ENCODE data around the gene TES.

DNA sequence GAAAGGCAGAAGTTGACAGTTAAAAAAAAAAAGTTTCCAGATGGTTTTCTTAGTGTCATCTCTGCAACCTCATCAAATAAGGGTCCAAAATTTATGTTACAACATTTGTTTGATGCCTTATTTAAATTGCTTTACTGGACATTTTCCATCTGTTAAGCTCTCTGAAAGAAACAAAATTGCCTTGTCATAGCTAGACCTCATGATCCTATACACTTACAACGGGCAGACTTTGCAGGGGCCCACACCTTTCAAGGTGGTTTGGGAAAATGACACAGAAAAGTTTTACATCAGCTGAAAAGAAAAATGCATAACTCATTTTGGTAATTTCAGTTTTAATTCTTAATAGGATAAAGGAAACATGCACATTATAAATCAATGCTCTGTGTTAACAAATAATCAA lies 1.4 kb upstream of the TES start:
- TF ChIP-seq, protein P1, sequence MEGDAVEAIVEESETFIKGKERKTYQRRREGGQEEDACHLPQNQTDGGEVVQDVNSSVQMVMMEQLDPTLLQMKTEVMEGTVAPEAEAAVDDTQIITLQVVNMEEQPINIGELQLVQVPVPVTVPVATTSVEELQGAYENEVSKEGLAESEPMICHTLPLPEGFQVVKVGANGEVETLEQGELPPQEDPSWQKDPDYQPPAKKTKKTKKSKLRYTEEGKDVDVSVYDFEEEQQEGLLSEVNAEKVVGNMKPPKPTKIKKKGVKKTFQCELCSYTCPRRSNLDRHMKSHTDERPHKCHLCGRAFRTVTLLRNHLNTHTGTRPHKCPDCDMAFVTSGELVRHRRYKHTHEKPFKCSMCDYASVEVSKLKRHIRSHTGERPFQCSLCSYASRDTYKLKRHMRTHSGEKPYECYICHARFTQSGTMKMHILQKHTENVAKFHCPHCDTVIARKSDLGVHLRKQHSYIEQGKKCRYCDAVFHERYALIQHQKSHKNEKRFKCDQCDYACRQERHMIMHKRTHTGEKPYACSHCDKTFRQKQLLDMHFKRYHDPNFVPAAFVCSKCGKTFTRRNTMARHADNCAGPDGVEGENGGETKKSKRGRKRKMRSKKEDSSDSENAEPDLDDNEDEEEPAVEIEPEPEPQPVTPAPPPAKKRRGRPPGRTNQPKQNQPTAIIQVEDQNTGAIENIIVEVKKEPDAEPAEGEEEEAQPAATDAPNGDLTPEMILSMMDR (conservative IDR thresholded peaks at IDR 0.05; ENCODE audit: low read depth in 2 of 2) = no peak
- no peak for TF ChIP-seq CREB1 (CRISPR knock-in tag; IDR thresholded peaks at IDR 0.05; ENCODE audit: low read depth)
- no peak for TF ChIP-seq JUNB (IDR thresholded peaks at IDR 0.05; ENCODE audit: unreplicated experiment)
- TF ChIP-seq, protein P2, sequence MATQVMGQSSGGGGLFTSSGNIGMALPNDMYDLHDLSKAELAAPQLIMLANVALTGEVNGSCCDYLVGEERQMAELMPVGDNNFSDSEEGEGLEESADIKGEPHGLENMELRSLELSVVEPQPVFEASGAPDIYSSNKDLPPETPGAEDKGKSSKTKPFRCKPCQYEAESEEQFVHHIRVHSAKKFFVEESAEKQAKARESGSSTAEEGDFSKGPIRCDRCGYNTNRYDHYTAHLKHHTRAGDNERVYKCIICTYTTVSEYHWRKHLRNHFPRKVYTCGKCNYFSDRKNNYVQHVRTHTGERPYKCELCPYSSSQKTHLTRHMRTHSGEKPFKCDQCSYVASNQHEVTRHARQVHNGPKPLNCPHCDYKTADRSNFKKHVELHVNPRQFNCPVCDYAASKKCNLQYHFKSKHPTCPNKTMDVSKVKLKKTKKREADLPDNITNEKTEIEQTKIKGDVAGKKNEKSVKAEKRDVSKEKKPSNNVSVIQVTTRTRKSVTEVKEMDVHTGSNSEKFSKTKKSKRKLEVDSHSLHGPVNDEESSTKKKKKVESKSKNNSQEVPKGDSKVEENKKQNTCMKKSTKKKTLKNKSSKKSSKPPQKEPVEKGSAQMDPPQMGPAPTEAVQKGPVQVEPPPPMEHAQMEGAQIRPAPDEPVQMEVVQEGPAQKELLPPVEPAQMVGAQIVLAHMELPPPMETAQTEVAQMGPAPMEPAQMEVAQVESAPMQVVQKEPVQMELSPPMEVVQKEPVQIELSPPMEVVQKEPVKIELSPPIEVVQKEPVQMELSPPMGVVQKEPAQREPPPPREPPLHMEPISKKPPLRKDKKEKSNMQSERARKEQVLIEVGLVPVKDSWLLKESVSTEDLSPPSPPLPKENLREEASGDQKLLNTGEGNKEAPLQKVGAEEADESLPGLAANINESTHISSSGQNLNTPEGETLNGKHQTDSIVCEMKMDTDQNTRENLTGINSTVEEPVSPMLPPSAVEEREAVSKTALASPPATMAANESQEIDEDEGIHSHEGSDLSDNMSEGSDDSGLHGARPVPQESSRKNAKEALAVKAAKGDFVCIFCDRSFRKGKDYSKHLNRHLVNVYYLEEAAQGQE (IDR thresholded peaks at IDR 0.05; ENCODE audit: unreplicated experiment) = no peak
- TF ChIP-seq ZNF114 (CRISPR knock-in tag; IDR thresholded peaks at IDR 0.05) = no peak
- no peak for TF ChIP-seq EZH2 (IDR thresholded peaks at IDR 0.05; ENCODE audit: low read depth, unreplicated experiment)
